Activated naive CD4-positive, alpha-beta T cell treated with anti-CD3 and anti-CD28 coated beads, Interleukin-2, amount 10 ng/mL, durations not matched to agents 5 hours and 36 hours (primary cell): Measurements from ENCODE around the gene MCTP2. TPM values are rescaled to one million over a fixed set of nuclear protein-coding genes. Genes with fewer than 3 reads are reported as not detected.

Experiments
- total RNA-seq, 2 experiments: library from RNA; stranded (reverse); gene quantifications; one replicate each; pipeline ENCODE4 v1.2.3, GENCODE V29; 2021

MCTP2 gene
- total RNA-seq: 10 to 100 TPM; 16.6 to 17.0 TPM

GRCh38 chr15:94230883-94231722 lies at the start of gene MCTP2:
TSS of gene MCTP2 (plus strand) at chr15:94231561. CDS start at chr15:94298266, 66,705 bp downstream.

